ENCODE measurements around the gene TIAM1.

Gene TIAM1

DNA sequence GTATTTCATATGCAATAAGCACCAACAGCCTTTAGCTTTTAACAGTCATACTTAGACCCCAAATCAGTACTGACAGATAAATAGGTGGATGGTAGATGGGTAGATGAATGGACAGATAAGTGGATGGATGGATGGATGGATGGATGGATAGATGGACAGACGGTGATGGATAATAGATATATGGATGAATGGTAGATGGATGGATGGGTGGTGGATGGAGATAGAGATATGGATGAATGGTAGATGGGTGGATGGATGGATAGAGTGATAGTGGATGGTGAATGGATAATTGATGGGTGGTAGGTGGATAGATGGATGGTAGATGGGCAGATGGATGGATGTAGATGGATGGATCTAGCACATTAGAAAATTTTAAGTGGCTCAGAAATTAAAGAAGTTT is 62.5 kb downstream of the TIAM1 start:
- DNase-seq, result no peak

DNA sequence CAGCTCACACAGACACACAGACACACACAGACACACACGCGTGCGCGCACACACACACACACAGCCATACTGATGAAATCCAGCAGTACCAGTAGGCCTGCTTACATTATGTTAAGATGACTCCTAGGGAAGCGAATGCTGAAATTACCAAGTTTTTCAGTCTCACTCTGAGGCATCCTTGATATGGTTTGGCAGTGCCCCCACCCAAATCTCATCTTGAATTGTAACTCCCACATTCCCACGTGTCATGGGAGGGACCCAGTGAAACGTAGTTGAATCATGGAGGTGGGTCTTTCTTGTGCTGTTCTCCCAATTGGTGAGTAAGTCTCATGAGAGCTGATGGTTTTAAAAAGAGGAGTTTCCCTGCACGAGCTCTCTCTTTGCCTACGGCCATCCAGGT is 64.1 kb downstream of the TIAM1 start:
- DNase-seq, result no peak

DNA sequence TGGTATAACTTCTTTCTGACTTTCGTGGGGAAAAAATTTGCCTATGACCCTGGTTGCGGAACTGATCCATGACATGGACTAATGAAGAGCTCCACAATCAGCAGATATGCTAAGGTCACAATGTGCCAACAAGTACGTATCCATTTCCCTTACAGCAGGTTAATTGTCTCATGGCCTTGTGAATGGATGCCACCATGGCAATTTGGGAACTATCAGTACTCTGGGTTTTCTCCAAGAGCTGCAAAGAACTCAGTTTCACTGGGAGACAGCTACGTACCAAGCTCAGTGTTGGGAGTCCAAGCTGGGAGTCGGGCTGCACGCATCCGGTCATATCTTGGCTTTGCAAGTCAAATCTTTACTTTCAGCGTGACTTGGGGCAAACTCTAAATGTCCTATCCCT is 64.8 kb downstream of the TIAM1 start:
- no peak for DNase-seq

DNA sequence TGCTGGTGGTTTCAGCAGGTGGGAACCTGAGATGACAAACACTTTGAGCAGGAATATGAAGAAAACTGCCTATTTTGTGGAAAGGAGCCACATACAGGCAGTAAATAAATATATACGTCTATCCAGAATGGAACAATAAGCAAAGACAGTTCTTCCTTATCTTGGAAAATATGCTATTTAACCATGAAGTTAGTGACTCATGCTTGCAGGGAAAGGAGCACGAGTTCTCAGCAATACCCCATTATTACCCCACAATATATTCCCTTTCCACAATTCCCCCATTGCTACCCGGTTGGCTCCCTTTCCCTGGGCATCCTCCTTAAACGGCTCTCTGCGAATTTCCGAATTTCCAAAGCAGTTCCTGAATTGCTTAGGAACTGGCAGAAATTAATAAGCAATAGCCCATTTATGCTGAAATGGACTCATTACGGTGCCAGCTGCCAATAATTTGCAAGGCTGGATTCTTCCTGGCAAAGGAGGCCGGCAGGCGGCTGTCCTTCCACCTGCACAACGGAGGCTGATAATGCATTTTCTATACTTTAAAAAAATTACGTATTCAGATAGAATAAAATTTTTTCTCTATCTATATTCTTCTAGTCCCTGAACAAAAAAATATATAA is 65.4 kb downstream of the TIAM1 start:
- no peak for DNase-seq

DNA sequence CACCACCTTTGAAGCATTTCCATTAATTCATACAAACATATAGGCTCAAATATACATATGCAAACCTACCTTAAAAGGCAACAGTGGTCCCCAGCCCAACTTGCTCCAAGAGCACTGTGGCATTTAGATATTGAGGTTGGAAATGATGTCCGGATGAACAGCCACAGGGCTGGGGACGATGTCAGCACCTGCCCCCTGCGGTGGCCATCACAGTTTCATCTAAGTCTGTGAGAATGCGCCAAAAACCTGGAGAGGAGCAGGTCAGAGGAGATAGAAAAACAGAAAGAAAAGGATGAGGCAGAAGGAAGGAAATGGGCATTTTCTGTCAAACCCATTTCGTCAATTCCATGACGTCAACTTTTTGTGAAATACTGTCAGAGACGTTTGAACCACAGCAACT is 67.4 kb downstream of the TIAM1 start:
- DNase-seq, result no peak

DNA sequence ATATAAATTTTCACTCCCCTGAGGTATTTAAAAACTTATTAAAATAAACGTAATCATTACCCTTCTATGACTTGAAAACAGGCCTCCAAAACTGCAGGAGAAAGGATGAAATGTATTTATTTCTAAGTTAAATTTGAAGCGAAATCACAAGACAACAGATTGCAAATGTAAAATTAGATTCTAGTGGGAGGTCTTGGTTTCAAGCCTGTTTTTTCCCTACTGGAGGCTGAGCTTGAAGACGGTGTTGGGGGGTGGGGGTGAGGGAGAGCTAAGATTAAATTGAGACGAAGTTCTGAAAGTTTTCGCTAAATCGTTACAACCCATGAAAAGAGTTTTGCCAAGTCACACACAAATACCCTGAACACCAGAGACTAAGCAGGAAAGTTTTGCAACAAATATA is 68.2 kb downstream of the TIAM1 start:
- no peak for DNase-seq

DNA sequence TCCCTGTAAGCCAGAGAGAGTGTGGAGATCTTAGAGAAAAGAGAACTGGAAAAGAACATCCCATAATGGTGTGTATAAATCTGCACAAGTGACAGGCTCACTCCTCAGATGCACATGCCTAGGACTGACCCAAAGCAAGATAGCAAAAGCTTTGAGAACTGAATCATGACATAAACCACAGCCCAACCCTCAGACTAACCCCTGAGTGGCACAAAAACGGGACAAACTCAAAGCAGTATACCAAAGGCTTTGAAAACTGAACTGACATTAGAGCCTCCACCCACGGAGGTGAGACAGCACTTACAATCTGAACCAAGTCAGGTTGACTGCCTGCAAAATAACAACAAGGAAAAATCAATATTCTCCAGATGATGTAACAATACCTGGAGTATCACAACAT is 70.8 kb downstream of the TIAM1 start:
- DNase-seq, result no peak

DNA sequence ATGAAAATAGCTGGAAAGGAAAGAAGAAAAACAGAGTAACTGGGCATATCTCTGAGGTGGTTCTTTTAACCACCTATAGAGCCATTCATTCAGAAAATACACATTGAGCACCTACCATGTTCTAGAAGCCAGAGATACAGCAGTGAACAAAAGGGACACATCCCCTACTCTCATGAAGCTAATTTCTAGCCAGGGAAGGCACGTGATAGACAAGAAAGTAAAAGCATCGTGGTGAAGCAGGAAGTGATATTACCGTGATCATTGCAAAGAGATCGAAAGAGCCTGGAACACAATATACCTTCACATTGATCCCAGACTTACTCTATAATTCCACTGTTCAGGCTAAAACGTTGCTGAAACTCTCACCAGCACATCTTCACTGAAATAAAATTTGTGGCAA is 76.0 kb downstream of the TIAM1 start:
- no peak for DNase-seq

DNA sequence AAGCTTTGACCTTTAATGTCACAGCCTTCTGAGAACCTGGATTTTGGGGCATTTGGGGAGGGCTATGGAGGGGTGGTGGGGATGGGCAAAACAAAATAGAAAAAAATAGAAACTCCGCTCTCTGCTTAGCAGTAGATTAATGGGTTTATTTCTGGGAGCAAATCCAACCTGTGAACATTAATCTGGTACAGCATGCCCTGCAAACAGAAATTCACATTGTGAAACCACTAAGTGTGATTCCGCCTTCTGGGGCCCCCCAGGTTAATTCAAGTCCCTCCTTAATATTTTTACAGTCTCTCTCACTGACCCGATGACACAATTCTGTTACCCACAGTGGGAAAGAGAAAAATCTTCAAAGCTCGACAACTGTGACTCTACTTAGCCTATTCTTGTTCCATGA is 76.4 kb downstream of the TIAM1 start:
- DNase-seq, result no peak

DNA sequence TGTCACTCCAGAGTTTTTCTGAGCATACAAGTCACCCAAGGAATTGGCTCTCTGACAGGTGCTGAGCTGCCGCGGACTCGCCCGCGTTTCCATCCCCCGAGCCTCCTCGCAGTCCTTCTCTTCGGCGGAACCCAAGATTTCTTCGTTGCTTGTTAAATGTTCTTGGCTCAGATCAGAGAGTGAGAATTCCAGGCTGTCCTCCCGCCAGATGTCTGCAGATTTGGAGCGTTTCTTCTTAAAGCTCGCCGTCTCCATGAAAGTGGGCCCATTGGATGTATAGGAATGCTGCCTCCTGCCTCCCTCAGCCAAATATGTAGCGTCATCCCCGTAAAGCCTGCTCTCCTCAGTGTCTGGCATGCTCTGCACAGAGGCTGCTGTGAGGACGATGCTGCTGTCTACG is 77.8 kb downstream of the TIAM1 start:
- DNase-seq, result no peak

DNA sequence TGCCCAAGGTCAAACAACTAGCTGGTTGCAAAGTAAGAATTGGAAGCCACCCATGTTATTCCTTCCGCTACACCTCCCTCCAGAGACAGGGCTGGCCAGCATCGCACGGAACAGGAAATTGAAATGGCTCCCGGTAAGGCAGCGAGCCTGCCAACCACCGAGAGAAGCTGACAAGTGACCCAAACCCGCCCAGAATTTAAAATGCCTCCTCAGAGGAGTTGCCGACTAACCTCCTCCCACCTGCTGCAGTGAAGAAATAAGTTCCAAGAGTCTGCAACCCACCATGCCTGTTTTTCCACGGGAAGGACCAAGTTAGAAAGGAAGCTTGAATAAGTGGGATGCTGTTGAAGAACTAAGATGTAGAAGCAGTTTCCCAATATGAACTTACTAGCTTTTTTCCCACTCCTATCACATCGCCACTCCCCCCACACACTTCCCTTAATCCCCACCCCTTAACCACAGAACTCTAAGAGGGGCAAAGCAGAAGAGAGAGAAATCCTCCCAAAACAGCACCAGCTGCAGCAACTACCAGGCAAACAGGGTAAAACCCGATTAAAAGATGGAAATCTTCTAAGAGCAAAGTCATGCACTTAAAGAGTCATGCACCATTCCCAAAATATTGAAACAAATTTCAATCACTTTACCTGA is 78.6 kb downstream of the TIAM1 start:
- no peak for DNase-seq

DNA sequence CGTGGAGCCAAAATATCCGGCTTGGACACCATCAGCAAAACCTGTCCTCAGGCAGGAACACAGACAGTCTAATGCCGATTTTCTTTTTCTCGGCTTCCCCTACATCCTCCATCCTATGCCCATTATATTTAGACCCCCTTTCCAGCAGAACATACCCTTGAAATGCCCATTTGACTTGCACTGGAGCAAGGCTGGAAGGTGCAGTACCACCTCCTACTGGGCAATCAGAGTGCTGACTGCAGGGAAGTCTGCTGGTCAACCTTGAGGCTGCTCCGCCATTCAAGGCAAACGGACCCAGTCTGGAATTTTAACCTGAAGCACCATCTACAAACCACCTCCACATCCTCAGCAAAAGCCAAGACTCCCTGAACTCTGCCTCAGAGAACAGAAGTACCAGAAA is 79.5 kb downstream of the TIAM1 start:
- no peak for DNase-seq

DNA sequence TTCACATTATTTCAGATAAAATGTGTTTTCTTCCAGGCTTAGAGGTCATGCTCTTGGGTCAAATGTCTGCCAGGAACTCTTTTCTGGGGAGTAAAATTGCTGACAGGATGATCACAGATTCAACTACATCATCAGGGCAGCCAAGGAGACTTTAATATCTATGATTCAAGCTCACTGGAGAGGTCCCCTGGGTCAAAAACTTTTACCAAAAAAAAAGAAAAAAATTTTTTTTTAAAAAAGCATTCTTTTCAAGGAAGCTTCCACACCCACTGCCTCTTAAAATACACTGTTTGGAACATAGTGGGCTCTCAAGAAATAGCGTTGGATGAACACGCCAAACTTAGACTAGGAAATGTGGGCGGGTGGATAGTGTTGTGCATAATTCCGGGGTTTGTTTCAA is 81.3 kb downstream of the TIAM1 start:
- no peak for DNase-seq

DNA sequence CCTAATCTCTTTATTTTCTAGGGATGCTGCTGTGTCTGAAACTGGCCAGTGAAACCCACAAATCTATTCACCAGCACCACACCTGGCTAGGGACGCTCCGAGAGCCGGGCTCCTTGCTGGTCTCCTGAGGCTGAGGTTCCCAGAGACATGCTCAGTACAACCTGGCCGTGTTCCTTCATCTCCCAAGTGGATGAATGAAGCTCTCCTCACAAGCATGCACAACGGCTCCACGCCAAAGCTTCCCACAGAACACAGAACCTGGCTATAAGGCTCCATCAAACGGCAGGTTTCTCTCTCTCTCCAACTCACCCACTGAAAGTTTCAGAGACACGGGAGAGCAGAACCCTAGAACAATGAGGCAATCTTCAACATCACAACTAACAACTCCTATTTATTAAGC is 82.3 kb downstream of the TIAM1 start:
- no peak for DNase-seq

DNA sequence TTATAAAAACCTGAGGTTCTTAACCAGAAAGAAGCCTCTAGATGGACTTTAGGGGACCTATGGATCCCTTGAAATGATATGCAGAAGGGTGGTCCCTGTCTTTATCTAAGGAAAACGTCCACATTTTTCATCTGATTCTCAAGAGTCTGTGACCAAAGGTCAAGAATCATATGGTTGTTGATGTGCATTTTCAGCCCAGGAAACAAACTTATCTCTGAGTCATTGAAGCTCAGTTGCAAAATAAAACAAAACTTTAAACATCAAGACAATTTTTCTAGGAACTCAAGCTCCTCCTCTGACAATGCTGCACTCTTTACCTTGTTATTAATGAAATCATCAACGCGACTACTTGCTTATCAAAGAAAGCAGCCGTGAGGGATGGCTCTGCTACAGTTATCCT is 83.3 kb downstream of the TIAM1 start:
- no peak for DNase-seq

DNA sequence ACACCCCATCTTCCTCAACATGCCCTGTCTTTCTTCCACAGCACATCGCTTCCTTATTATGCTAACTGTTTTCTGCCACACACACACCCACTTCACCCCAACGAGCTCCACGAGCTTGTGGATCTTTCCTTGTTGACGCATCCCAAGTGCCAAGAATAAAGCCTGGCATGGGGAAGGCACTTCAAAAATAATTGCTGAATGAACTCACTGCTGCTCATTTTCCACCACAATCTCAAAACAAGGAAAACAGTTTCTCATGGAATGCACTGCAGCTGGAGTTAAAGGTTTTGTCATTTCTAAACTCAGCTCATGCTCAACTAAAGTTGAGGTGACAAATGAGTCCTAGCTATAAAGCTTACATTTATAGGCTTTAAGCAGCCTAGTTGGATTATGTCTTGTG is 86.0 kb downstream of the TIAM1 start:
- DNase-seq, result no peak

DNA sequence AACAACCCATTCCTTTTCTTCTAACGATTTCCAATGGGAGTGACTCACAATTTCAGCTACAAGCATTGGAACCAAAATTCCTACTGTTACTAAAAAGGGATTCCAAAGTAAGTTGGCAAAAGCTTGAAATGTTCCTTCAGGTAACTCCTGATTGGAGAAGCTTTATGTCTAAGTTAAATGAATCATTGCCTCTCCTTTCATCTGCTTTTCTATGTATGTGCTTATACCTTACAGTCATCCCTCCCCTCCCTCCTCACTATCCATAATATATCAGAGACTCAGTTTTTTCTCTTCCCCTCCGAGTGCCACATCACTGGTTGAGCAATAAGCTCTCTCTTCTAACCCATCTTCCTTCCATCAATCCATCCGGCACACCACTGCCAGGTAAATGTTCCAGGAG is 86.8 kb downstream of the TIAM1 start:
- no peak for DNase-seq

DNA sequence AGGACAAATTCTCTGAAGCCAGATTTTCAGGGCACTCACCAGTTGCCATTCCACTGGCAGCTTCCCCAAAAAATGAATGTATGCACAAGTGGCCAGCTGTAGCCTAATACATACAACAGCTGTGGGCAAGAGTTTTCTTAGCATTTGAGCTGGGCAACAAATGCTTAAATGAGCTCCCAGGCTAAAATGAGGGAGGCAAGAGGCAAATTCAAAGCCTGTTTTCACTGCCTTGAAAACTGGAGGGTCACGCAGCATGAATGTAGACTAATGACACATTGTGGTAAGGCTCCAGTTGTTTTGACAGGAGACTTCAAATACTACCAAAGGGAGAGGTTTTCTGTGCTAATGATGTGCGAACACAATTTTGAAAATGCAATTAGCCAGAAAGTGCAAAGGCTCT is 88.2 kb downstream of the TIAM1 start:
- no peak for DNase-seq

DNA sequence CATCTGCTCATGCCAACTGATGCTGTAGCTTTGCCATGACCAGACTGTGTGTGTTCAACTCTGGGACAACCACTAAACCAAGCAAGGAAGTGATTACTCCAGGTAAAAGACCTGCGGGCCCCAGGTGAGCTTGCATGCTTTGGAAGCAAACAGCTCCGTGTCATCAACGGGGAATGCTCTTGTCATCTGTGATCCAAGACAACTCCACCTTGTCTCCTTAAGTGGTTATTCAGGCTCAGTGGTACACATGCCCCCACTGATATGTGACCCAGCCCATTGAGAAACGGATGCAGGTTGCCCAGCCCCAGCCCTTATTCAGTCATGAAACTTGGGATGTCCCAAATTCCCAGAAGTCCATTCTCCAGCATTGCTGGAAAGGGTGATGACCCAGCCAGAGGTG is 89.0 kb downstream of the TIAM1 start:
- DNase-seq, result no peak

DNA sequence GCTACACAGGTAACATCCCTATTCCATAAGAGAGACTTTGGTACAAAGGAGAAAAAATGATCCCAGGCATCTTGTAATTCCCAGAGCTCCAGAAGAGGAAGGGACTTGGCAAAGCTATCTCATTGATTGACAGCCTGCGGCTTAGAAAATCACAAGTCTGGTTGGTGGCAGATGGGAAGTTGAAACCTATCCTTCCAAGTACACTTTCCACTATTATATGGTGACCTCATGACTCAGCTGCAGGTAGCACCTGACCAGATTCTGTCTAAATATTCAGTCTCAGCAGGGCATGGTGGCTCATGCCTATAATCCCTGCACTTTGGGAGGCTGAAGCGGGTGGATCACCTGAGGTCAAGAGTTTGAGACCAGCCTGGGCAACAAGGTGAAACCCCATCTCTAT is 89.9 kb downstream of the TIAM1 start:
- no peak for DNase-seq

DNA sequence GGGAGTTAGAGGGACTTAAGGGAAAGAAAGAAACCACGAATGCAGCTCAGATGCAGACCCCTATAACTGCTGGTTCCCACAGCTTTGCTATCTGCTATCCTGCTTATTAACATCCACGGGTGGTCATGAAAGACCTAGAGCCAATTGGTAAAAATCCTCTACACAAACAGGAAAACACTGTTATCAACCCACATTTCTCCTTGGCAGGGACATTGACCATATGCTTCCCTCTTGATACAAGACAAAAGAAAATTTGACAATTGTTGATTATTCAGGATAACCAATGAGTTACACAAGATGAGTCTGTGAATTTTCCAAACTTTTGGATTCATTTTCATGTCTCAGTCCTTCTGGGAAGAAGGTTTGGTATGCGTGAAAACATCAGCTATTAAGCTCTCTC is 90.4 kb downstream of the TIAM1 start:
- DNase-seq, result no peak

DNA sequence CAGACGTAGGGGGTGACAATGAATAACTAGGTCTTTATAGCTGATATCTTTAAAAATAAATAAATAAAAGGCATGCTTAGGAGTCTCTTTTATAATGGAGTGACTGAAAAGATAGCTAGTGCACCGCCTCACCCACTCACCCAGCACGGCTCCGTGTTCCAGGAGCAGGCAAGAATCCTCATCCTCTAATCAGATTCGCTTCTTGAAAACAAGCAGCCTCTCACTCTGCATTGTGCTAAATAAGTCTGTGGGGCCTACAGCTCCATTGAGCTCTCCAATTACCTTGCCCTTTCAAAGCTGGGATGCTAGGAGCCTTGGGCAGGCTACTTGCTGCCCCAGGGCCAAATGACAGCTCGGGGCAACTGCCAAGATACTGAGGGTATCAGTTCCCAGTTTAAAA is 91.5 kb downstream of the TIAM1 start:
- DNase-seq, result no peak

DNA sequence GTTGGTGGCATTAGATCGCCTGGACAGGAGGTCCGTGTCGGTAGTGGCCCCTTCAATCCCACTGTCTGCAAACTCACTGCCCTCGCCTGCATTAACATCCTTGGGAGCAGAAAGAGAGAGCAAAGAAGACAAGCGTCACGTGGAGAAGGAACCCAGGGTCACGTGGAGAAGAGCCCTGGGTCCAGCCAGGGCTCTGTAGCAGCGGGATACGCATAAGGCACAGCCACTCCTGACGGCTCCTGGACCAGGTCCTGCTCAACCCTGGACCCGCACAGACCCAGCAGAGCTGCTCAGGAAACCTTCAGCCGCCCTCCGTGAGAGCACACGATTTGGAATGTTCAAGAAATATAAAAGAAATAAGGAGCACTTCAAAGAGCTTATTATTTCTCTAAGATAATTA is 92.0 kb downstream of the TIAM1 start:
- DNase-seq, result no peak

DNA sequence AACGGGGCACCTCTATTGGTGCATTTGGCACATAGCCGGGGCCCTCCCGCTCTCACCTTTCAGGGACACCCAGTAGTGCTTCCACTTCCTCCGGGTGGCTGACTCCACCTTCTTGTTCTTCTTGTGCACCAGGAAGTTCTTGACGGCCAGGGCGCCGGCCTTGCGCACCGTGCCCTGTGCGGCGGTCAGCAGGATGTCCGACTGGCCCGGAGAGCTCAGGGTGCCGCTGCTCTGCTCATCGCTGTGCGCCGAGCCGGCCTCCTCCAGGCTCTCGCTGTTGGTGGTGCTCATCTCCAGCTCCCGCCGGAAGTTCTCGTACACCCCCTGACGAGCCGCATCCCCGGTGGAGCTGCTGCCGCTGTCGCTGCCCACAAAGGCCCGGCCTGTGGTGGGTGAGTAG is 92.4 kb downstream of the TIAM1 start:
- no peak for DNase-seq

DNA sequence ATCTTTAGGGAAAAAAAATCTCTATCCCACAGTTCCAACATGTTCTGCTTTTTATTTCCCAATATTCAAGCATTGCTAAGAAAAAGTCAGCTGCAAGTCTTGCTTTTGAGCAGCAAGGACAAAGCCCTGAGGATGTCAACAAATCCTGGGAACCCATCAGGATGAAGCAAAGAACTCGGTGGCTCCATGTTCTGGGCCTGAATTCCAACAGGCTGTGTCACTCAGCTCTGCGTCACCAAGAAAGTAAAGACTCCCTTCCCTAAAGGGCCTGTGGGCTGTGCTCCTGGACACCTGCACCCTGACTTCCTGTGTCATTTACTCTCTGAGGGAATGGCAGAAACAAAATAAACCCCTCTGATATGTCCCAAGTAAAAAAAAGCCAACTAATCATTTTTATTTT is 95.5 kb downstream of the TIAM1 start:
- DNase-seq, result no peak

DNA sequence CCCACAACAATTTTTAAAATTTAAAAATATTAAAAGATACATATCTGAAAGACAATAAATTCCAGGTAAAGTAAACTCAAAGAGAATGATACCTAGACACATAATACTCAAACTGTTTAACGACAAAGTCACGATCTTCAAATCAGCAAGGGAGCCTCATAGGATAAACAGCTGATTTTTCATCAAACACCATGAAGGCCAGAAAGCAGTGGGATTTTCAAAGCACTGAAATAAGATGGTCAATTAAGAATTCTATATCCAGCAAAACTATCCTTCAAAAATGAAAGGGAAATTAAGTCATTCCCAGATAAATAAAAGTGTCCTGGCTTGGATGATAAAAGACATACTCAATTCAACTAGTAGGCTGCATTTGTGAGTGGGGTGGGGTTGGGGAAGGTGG is 100.5 kb downstream of the TIAM1 start:
- no peak for DNase-seq
